Adipose tissue (tissue), 3 donors: ENCODE data around the gene NHLH1. TPM values are rescaled to one million over a fixed set of nuclear protein-coding genes. Genes with fewer than 3 reads are reported as not detected.

Source experiments
- H3K27ac ChIP-seq: one replicate; pipeline ENCODE4 v1.5.1; 2013; ENCODE audit warnings: low read depth, low read length
- WGBS, 3 donors: extraction: QIAGEN DNeasy Blood & Tissue Kit; methylation state at CpG; one replicate each; pipeline ENCODE4 v1.1.7; 2013; 5-methylcytosine and 5-hydroxymethylcytosine counted together
- polyA plus RNA-seq, 3 donors: library from polyadenylated mRNA; stranded (reverse); fragments of 200-250 nt; gene quantifications; one replicate each; pipeline ENCODE4 v1.2.3, GENCODE V29; 2013
- donor health status: healthy with polysubstance abuse.
- donor health status: Bipolar disorder and iron deficiency.
- donor health status: healthy.

The NHLH1 gene
- under 1 TPM in 2 of 3 donors, not detected in 1; 0.07 to 0.21 TPM for polyA plus RNA-seq

DNA sequence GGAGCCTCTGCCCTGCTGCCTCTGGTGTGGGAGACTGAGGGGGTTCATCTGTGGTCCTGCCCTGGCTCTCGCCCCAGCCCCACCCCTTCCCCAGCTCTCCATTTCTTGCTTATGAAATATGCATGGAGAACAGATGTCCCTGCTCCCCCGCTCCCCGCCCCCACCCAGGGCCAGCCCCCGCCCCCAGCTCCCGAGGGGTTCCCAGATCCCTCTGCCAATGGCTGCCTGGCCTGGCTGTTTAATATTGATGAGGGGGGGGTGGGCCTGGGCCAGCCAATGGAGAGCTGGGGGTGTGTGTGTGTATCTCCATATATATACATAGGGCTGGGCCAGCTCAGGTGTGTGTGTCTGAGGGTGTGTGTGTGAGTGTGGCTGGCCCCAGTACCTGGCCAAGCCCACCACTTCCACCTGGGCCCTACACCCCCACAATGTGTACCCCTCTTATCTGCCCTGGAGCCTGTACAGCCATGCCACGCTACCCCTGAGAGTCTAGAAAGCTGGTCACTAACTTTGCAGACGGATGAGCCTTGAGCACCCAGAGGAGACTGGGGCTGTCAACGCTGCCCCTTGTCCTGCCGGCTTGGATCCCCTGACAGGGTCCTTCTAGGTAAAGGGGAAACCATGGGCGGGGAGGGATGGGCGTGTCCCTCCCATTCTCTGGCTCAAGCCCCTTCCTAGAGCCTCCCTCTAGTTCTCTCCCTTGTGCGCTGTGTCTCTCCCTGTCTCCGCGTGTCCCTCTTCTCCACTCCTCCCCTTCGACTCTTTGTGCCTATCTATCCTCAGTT is at the start of gene NHLH1:
TSS of gene NHLH1 (plus strand) at position 341 of the 785 bp plus-strand sequence. CDS start 3,661 bp downstream, outside the sequence.
- no peak within 1 kb of the TSS for H3K27ac ChIP-seq
- WGBS, 3 donors: 65 to 69% (median 65%) methylated on average over 12 to 15 of the region's 15 CpGs

DNA sequence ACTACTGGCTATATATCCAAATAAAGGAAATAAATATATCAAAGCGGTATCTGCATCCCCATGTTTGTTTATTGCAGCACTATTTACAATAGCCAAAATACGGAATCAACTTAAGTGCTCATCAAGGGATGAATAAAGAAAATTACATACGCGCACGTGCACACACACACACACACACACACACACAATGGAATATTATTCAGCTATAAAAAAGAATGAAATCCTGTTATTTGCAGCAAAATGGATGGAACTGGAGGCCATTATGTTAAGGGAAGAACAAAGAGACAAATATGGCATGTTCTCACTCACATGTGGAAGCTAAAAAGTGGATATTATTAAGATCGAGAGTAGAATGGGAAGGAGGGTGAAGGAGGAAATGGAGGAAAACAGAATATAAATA is 44.0 kb upstream of the NHLH1 start:
- 96 to 97% (median 97%) methylated on average over 6 of the region's 6 CpGs for WGBS, 3 donors
- H3K27ac ChIP-seq: no peak overlapping the region

DNA sequence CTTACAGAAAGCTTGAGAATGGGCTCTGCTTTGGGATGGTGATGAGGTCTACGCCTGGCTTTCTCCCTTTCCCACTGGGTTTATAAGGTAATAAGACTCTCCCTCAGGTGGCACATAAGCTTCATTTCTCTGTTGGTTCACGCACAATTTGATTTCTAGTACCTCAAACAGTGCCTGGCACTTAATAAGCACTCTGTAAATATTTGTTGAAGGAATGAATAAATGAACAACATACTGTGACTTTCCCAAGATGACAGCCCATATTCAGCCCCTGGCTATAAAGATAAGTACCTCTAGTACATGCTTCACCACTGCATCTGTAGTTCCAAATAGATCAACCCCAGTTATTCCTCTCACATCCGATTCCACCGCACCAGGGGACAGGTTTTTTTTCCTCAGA is 41.6 kb upstream of the NHLH1 start:
- 59 to 96% (median 94%) methylated on average over 4 of the region's 4 CpGs for WGBS, 3 donors
- no peak overlapping the region for H3K27ac ChIP-seq

DNA sequence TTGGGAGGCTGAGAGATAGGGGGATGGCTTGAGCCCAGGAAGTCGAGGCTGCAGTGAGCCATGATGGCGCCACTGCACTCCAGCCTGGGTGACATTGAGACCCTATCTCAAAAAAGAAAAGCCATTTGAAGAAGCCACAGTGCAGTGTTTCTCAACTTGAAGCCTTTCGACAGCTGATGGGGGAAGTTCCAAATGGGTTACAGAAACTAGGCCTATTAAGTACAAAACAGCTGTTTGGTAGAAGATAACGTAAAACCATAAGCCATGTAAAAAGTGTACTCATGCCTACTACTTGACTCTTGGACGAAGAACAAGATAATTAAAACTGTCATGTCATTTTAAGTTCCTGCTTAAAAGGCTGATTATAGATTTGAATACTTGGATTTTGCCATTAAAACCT is 40.5 kb upstream of the NHLH1 start:
- WGBS, 3 donors: 88 to 90% (median 88%) methylated on average over 5 of the region's 5 CpGs

DNA sequence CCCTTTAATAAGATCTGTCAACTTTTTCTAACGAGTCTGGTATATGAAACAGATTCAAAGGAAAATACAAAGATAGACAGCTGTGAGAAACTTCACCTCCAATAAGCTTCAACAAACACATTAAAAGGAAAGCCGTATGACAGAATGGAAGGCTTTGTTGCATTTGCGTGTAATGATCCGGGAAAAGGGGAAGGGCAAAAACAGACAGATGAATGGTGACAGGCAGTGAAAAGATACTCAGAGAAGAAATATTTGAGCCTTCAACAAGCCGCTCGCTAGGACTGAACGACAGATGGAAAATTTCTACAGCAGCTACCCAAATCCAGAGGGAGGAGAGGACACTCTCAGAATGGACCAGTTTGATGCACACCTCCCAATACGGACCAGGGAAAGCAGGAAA is 38.7 kb upstream of the NHLH1 start:
- 74 to 90% (median 87%) methylated on average over 8 of the region's 8 CpGs for WGBS, 3 donors
- H3K27ac ChIP-seq: no peak overlapping the region

More for the DNA sequence above, 40.5 kb upstream of the NHLH1 start:
- H3K27ac ChIP-seq: no peak overlapping the region

DNA sequence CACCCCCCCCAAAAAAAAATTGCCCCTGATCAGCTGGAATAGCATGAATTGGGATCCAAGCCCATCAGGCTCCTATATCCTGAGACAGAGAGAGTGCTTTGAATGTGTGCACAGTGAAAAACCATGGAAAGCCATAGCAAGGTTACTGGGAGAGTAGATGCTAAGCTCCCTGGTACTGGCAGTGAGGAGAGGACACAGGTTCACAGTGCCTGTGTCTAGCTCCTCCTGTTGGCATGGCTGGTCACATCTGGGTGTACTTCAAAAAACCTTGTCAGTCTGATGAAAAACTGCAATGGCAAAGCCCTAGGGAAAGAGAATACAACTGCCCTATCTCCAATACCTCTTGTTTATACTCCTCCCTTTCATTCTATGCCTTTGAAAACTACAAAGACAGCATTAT is 36.8 kb upstream of the NHLH1 start:
- no peak overlapping the region for H3K27ac ChIP-seq

DNA sequence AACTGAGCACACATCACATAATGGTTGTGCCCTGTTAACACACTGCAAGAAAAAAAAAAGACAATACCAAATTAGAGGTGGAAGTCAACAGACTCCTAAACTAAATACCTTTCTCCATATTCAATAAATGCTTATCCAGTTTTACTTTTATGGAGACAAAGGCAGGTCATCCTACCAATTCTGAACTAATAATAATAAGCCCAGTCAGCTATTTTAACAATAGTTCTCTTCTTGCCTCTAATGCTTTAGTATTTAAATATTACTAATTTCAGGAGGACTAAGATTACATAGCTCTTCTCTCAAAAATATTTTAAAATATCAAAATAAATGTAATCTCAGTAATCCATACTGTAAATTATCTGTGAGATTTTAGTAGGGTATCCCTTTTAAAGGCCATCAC is 34.4 kb upstream of the NHLH1 start:
- H3K27ac ChIP-seq: no peak overlapping the region

DNA sequence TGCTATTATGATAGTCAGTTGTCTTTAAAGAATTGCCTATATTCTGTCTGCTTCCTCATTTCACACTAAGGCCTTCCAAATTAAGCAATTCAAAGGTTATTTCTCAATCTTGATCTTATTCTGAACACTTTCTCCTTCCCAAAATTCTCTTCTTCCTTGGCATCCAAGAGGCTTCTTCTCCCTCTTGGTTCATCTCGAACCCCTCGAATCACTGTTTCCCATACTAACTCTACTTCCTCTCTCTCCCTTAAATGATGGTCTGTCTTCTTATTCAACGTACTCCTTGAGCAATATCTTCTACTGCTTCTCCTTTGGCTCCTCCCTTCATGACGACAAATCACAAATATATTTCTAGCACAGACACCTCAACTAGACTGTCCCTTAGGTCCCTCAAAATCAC is 28.3 kb upstream of the NHLH1 start:
- WGBS, 3 donors: 54 to 82% (median 58%) methylated on average over 4 of the region's 4 CpGs
- H3K27ac ChIP-seq: no peak overlapping the region

DNA sequence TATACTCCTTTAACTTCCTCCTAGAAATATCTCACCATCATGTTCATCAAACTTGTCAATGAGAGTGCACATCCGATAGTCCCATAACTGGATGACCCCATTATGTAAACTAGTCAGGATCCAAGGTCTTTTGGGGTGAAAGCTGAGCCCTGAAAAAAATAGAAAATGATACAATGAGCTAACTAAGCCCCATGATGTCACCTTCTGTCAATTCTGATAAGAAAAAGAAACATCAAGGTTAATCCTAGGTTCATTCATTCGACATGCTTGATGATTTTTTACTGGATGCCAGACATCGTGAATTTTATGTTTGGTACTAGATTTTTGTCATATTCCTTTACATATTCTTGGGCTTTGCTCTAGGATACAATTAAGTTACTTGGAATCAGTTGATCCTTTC is 26.7 kb upstream of the NHLH1 start:
- no peak overlapping the region for H3K27ac ChIP-seq
- WGBS, 3 donors: 65 to 80% (median 80%) methylated on average over 3 of the region's 3 CpGs

DNA sequence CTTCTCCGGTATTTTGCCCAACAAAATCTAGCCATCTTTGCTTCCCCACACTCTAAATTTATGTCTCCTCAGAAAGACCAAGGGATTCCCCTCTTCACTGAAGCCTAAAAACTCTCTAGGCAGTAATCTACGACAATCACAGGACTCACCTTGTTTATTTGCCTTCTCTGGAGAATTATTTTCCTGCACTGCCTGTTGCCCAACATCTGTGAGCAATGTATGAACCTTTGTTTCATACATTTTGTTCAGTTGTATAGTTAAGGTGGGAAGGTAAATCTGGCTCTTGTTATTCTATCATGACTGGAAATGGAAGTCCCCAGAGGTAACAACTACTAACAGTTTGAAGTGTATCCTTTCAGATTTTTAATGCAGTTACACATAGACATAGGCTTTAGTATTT is 26.0 kb upstream of the NHLH1 start:
- H3K27ac ChIP-seq: no peak overlapping the region
- WGBS, 3 donors: 32 to 71% (median 67%) methylated on average over 2 of the region's 2 CpGs

DNA sequence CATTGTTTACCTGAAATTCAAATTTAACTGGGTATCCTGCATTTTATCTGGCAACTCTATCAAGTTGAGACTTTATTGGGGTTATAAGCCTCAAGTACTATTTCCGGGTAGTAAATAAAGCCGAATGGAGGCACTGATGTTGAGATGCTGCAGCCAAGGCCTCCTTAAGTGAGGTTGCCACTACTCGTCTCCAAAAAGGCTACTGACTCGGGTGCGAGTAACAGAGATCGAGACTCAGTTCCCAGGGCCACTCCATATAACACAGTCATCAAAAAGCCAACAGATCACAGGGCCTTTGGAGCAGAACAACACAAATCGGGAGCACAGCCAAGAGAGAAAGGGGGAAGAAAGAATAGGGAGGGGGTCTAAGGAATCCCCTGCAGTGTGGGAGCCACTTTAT is 24.3 kb upstream of the NHLH1 start:
- WGBS, 3 donors: 0 to 1% (median 0%) methylated on average over 7 of the region's 7 CpGs

DNA sequence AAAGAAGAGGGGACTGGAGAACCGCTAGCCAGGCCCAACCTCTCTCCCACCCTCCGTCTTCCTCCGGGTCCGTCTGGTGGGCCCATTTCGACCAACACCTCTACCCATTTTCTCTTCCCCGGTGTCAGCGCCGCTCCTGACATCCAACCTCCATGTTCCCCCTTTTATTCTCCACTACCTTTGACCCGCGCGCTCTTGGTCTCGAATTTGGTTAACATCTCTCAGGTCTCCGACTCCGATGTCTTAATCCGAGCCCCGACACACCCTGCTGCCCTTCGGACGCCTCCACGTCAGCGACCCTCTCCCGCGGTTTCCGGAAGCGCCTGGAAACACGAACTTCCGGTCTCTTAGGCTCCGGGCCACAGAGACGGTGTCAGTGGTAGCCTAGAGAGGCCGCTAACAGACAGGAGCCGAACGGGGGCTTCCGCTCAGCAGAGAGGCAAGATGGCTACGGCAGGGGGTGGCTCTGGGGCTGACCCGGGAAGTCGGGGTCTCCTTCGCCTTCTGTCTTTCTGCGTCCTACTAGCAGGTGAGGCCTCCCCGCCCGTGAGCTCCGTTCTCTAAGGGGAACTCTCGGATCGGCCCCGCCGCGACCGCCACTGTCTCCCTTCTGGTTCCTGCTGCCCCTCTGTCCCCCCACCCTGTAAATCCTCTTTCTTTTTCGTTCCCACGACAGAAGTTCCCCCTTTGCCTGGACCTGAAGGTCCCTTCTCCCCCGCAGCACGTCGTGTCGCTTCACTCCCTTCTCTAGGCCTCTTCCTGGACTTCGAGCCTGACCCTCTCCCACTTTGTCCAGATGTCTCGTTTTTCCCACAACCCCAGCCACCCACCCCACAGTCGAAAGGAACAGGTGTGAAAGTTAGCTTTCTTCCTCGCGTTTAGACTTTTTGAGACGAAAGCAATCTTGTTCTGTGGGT is 23.7 kb upstream of the NHLH1 start, which contains the start of the genes COPA and NCSTN:
TSS of gene COPA (minus strand) at position 298 of the 917 bp plus-strand sequence. CDS start at position 218, 80 bp downstream.
TSS of gene NCSTN (plus strand) at position 431 of the 917 bp plus-strand sequence. CDS start at position 445, 14 bp downstream.
- H3K27ac ChIP-seq: peak within 1 kb of the TSS; percentile 87
- 0% methylated on average over 55 to 58 of the region's 58 CpGs for WGBS, 3 donors

More for the DNA sequence above, 24.3 kb upstream of the NHLH1 start:
- H3K27ac ChIP-seq: peak overlapping the region; percentile 87

DNA sequence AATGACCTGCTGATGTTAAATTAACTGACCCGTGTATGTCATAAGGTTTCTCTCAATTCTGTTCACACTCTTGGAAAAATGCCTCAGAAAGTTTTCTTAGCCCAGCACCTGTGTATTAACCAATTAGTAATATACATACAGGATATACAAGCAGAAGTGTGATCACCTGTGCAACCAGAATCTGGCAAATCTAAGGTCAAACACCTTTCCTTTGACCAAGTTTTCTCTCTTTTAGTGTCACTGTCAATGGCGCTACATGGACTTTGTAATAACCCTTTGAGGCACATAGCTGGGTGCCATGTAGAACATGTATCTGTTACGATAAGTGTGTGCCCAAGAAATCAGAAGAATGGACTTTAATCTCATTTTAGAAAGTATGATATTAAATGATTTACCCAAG is 22.6 kb upstream of the NHLH1 start:
- WGBS, 3 donors: 53 to 83% (median 75%) methylated on average over 3 of the region's 3 CpGs
- H3K27ac ChIP-seq: no peak overlapping the region

DNA sequence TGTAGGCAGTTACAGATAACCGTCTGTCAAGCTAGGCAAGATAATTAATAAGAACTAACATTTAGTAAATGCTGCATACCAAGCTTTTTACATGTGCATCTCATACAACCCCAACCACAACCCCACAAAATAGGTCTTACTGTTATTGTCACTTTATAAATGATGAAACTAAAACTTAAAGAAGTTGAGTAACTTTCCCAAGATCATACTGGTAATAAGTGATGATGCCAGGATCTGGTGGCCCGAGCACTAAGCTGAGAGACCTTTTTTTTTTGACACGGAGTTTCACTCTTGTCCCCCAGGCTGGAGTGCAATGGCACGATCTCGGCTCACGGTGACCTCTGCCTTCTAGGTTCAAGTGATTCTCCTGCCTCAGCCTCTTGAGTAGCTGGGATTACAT is 21.9 kb upstream of the NHLH1 start:
- H3K27ac ChIP-seq: no peak overlapping the region
- WGBS, 3 donors: 94 to 95% (median 94%) methylated on average over 6 of the region's 6 CpGs

DNA sequence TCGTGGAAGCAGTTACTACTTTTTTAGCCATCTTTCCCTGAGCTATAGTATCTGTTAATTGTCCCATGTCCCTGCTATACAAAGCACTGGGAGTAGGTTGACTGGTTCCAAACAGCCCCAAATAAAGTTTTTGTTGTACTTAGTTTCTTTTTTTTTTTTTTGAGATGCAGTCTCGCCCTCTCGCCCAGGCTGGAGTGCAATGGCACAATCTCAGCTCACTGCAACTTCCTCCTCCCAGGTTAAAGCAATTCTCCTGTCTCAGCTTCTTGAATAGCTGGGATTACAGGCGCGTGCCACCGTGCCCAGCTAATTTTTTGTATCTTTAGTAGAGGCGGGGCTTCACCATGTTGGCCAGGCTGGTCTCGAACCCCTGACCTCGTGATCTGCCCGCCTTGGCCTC is 20.4 kb upstream of the NHLH1 start:
- 71 to 83% (median 83%) methylated on average over 10 of the region's 10 CpGs for WGBS, 3 donors
- H3K27ac ChIP-seq: no peak overlapping the region

DNA sequence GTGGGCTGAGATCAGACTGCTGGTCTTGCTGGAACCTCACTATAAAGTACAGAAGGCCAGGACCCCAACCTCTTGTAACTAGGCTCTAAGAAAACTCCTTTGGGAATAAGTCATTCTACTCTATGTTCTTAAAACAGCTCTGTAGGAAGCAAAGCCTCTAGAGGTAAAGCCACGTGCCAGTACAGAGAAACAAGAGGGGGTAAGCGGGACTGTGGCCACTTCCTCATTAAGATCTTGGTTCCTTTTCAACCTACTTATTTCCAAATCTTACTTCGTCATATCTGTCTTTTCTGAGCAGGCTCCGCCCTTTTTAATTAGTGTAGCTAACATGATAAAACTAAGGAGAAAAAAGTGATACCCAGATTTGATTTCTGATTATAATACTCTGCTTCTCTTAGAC is 19.9 kb upstream of the NHLH1 start:
- WGBS, 3 donors: 45 to 75% (median 55%) methylated on average over 4 of the region's 4 CpGs
- no peak overlapping the region for H3K27ac ChIP-seq

DNA sequence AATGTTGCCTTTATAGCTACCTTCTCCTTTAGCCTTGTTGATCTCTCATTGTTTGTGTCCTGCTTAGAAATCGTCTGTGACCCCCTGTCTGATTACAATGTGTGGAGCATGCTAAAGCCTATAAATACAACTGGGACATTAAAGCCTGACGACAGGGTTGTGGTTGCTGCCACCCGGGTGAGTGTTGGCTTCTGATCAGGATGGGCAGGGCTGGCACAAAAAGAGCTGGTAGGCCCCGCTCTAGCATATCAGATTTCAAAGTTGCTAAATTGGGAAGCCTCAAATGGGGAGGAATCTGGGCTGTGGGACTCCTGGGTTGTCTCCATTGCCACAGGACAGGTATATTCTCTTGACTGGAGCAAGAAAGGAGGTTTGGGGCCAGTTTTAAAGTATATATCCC is 15.2 kb upstream of the NHLH1 start:
- 73 to 83% (median 81%) methylated on average over 4 of the region's 4 CpGs for WGBS, 3 donors

DNA sequence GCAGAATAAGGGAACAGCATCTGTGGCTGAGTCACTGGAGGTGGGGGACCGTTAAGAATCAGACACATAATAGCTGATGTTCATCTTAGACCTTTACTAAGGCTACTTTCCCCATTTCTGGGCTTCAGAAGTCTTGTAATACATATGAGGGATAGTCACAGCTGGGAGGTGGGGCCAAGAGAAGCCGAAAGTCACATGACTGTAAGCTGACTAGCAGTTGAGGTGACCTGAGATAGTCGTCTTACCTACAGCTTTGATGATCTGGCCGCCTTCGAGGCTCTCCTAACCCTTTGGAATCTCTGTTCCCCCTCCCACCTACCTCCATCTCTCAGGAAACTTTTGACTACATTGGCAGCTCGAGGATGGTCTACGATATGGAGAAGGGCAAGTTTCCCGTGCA is 14.3 kb upstream of the NHLH1 start:
- 86 to 94% (median 93%) methylated on average over 8 of the region's 8 CpGs for WGBS, 3 donors
- no peak overlapping the region for H3K27ac ChIP-seq

More for the DNA sequence above, 15.2 kb upstream of the NHLH1 start:
- H3K27ac ChIP-seq: no peak overlapping the region

DNA sequence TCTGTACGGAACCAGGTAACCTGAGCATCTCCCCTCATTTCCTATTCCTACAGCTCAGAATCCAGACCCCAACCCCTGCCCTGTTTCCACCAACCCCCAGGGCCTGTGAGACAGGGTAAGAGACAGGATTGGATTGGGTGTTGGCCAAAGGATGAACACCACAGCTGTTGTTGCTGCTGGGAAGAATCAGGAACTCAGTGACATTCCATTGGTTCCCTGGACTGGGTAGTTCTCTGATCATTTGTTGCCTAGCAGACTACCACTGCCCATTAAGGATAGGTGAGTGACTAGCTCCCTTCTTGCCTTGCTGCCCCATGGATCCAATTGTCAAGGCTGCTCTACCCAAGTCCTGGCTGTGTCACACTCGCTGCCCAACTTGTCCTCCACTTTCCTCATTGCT is 13.6 kb upstream of the NHLH1 start:
- H3K27ac ChIP-seq: no peak overlapping the region
- 93 to 100% (median 95%) methylated on average over 2 of the region's 2 CpGs for WGBS, 3 donors
